Neural cell (in vitro differentiated cells): ENCODE results near the gene SLC6A6. TPM values are rescaled to one million over a fixed set of nuclear protein-coding genes. Genes with fewer than 3 reads are reported as not detected.

Experiments used
- H2AFZ ChIP-seq: fragments of 200-600, 300-800 bp; sonication (generic), shearing (Covaris generic); 2 replicates; pipeline ENCODE4 v1.6.0; 2014; ENCODE audit warnings: low read depth, mild to moderate bottlenecking, antibody characterized with exemption, low read length, moderate library complexity
- H3F3A ChIP-seq: fragments of 200-600 bp; shearing (Covaris generic); 2 replicates; pipeline ENCODE4 v1.6.1; 2016; ENCODE audit warnings: mild to moderate bottlenecking, moderate library complexity, mixed read lengths, antibody characterized with exemption, low read length; ENCODE audit not compliant: insufficient read depth, poor library complexity, severe bottlenecking
- H3K27ac ChIP-seq: fragments of 200-600, 300-800 bp; sonication (generic), shearing (Covaris generic); 2 replicates; pipeline ENCODE4 v1.5.1; 2014; ENCODE audit warnings: mild to moderate bottlenecking, low read length, moderate library complexity
- H3K27me3 ChIP-seq: fragments of 300-800, 200-600 bp; sonication (generic), shearing (Covaris generic); 2 replicates; pipeline ENCODE4 v1.6.0; 2014; ENCODE audit warnings: mild to moderate bottlenecking, low read depth, low read length, moderate library complexity; ENCODE audit not compliant: insufficient read depth
- H3K36me3 ChIP-seq: fragments of 300-800, 200-600 bp; sonication (generic), shearing (Covaris generic); 2 replicates; pipeline ENCODE4 v1.5.1; 2014; ENCODE audit warnings: mild to moderate bottlenecking, antibody characterized with exemption, low read length, moderate library complexity; ENCODE audit not compliant: insufficient read depth
- H3K4me2 ChIP-seq: fragments of 300-800, 200-600 bp; sonication (generic), shearing (Covaris generic); 2 replicates; pipeline ENCODE4 v1.6.0; 2014; ENCODE audit warnings: mild to moderate bottlenecking, low read length
- H3K4me3 ChIP-seq: fragments of 300-800, 200-600 bp; sonication (generic), shearing (Covaris generic); 2 replicates; pipeline ENCODE4 v1.5.1; 2014; ENCODE audit warnings: mild to moderate bottlenecking, low read length, moderate library complexity
- H3K79me2 ChIP-seq: fragments of 200-600 bp; shearing (Covaris generic); replicated peaks from 2 replicates; pipeline ENCODE4 v1.6.0; 2014; ENCODE audit warnings: mild to moderate bottlenecking, low read length, moderate library complexity; ENCODE audit not compliant: insufficient read depth
- H3K9ac ChIP-seq: fragments of 300-800, 200-600 bp; sonication (generic), shearing (Covaris generic); 2 replicates; pipeline ENCODE4 v1.6.1; 2016; ENCODE audit warnings: mild to moderate bottlenecking, low read length, mixed read lengths
- H3K9me2 ChIP-seq: fragments of 200-600 bp; shearing (Covaris generic); 2 replicates; pipeline ENCODE4 v1.6.1; 2016; ENCODE audit warnings: mild to moderate bottlenecking, low read length, mixed read lengths; ENCODE audit not compliant: insufficient read depth
- H3K9me3 ChIP-seq: fragments of 200-600, 300-800 bp; sonication (generic), shearing (Covaris generic); 2 replicates; pipeline ENCODE4 v1.6.1; 2016; ENCODE audit warnings: mild to moderate bottlenecking, mixed run types, low read length, moderate library complexity, mixed read lengths
- H4K20me1 ChIP-seq: fragments of 200-600 bp; shearing (Covaris generic); 2 replicates; pipeline ENCODE4 v1.6.1; 2016; ENCODE audit warnings: mild to moderate bottlenecking, mixed run types; ENCODE audit not compliant: insufficient read depth
- CTCF ChIP-seq: fragments of 450-650 bp; IDR thresholded peaks from 2 replicates; pipeline ENCODE4 v1.5.1; 2014; ENCODE audit warnings: antibody characterized with exemption, mild to moderate bottlenecking, moderate library complexity; ENCODE audit not compliant: poor library complexity, severe bottlenecking
- EP300 ChIP-seq: fragments of 450-650 bp; conservative IDR thresholded peaks from 2 replicates; pipeline ENCODE4 v1.6.1; 2014; ENCODE audit warnings: antibody characterized with exemption, mild to moderate bottlenecking, moderate library complexity; ENCODE audit not compliant: poor library complexity, severe bottlenecking
- EZH2 ChIP-seq: fragments of 200-600, 300-800 bp; shearing (Covaris generic), sonication (generic); IDR thresholded peaks from 2 replicates; pipeline ENCODE4 v1.6.1; 2014; ENCODE audit warnings: antibody characterized with exemption, low read length, borderline replicate concordance, mild to moderate bottlenecking; ENCODE audit not compliant: insufficient read depth, poor library complexity, severe bottlenecking
- MXI1 ChIP-seq: fragments of 450-650 bp; conservative IDR thresholded peaks from 2 replicates; pipeline ENCODE4 v1.6.1; 2014; ENCODE audit warnings: antibody characterized with exemption, mild to moderate bottlenecking; ENCODE audit not compliant: poor library complexity, severe bottlenecking
- POLR2AphosphoS5 ChIP-seq: IDR thresholded peaks from 2 replicates; pipeline ENCODE4 v1.6.1; 2012
- RAD21 ChIP-seq: fragments of 450-650 bp; conservative IDR thresholded peaks from 2 replicates; pipeline ENCODE4 v1.6.1; 2014; ENCODE audit warnings: antibody characterized with exemption, mild to moderate bottlenecking, moderate library complexity
- REST ChIP-seq: IDR thresholded peaks from 2 replicates; pipeline ENCODE4 v1.6.1; 2012; ENCODE audit warnings: borderline replicate concordance
- SMC3 ChIP-seq: fragments of 450-650 bp; conservative IDR thresholded peaks from 2 replicates; pipeline ENCODE4 v1.6.1; 2014; ENCODE audit warnings: antibody characterized with exemption, mild to moderate bottlenecking, moderate library complexity; ENCODE audit not compliant: poor library complexity
- TAF1 ChIP-seq: IDR thresholded peaks from 2 replicates; pipeline ENCODE4 v1.6.1; 2012; ENCODE audit warnings: low read depth
- polyA plus RNA-seq: library from polyadenylated mRNA; depleted of rRNA; stranded (reverse); fragments of >200 nt; gene quantifications from 2 replicates; pipeline ENCODE4 v1.2.3, GENCODE V29; 2014

SLC6A6 gene
- polyA plus RNA-seq, 1 donor from 2014 or later: 15.9 TPM

- no peaks in the 10 kb centered on the region for H3K9me3 ChIP-seq
- H3K27me3 ChIP-seq: no peaks in the 10 kb centered on the region
- no peaks in the 10 kb centered on the region for H3K36me3 ChIP-seq
- H3K9me2 ChIP-seq: no peaks in the 10 kb centered on the region
- H3K79me2 ChIP-seq: no peaks in the 10 kb centered on the region
- no peak overlapping the region for H3K9ac ChIP-seq
- no peak overlapping the region for H3K27ac ChIP-seq
- H4K20me1 ChIP-seq: no peaks in the 10 kb centered on the region
- H3K4me3 ChIP-seq: no peak overlapping the region
- H2AFZ ChIP-seq: no peak overlapping the region
- no peak overlapping the region for H3K4me2 ChIP-seq
- no peaks in the 10 kb centered on the region for H3F3A ChIP-seq
- no peak for TF ChIP-seq POLR2AphosphoS5
- TF ChIP-seq MXI1: no peak
- TF ChIP-seq REST: no peak
- no peak for TF ChIP-seq EZH2
- no peak for TF ChIP-seq TAF1
- TF ChIP-seq SMC3: no peak
- no peak for TF ChIP-seq CTCF
- no peak for TF ChIP-seq RAD21
- TF ChIP-seq EP300: no peak
Measured at GRCh38 chr3:14396031-14396692, 6.2 kb upstream of the SLC6A6 start.

GRCh38 chr3:14397046-14397445, 5.4 kb upstream of the SLC6A6 start:
- H3K27ac ChIP-seq: no peak overlapping the region
- no peaks in the 10 kb centered on the region for H3F3A ChIP-seq
- no peaks in the 10 kb centered on the region for H3K36me3 ChIP-seq
- H3K9me3 ChIP-seq: no peaks in the 10 kb centered on the region
- H4K20me1 ChIP-seq: no peaks in the 10 kb centered on the region
- H2AFZ ChIP-seq: no peak overlapping the region
- H3K79me2 ChIP-seq: no peaks in the 10 kb centered on the region
- no peak for TF ChIP-seq TAF1
- TF ChIP-seq CTCF: no peak
- TF ChIP-seq POLR2AphosphoS5: no peak
- TF ChIP-seq EZH2: no peak
- no peak for TF ChIP-seq MXI1
- no peak for TF ChIP-seq REST
- TF ChIP-seq RAD21: no peak
- TF ChIP-seq EP300: no peak
- no peak for TF ChIP-seq SMC3
- no peak overlapping the region for H3K4me3 ChIP-seq
- H3K9ac ChIP-seq: no peak overlapping the region
- H3K4me2 ChIP-seq: no peak overlapping the region
- H3K9me2 ChIP-seq: no peaks in the 10 kb centered on the region
- no peaks in the 10 kb centered on the region for H3K27me3 ChIP-seq
